ENCODE data around the gene NUAK1. TPM values are rescaled to one million over a fixed set of nuclear protein-coding genes. Genes with fewer than 3 reads are reported as not detected.

The NUAK1 gene
- total RNA-seq, 2 donors from 2014 or later: 14.0 to 16.8 TPM

- Mint-ChIP-seq H3K9me3 (no peaks in the 10 kb centered on the region), H3K4me1 (peaks cover 2% of the 10 kb centered on the region), H3K27ac (no peak overlapping the region), H3K27me3 (ENCODE audit: insufficient read depth) (no peaks in the 10 kb centered on the region), H3K4me3 (no peak overlapping the region), H3K36me3 (ENCODE audit: low read depth) (peaks cover 57% of the 10 kb centered on the region)
- no peaks in the 10 kb centered on the region for H3K9me3 ChIP-seq (ENCODE audit: control insufficient read depth, low read length)
- H3K4me1 ChIP-seq (ENCODE audit: control insufficient read depth, insufficient read depth, low read length): no peaks in the 10 kb centered on the region
- no peak overlapping the region for H3K4me3 ChIP-seq (ENCODE audit: low read length)
- TF ChIP-seq, protein P1, sequence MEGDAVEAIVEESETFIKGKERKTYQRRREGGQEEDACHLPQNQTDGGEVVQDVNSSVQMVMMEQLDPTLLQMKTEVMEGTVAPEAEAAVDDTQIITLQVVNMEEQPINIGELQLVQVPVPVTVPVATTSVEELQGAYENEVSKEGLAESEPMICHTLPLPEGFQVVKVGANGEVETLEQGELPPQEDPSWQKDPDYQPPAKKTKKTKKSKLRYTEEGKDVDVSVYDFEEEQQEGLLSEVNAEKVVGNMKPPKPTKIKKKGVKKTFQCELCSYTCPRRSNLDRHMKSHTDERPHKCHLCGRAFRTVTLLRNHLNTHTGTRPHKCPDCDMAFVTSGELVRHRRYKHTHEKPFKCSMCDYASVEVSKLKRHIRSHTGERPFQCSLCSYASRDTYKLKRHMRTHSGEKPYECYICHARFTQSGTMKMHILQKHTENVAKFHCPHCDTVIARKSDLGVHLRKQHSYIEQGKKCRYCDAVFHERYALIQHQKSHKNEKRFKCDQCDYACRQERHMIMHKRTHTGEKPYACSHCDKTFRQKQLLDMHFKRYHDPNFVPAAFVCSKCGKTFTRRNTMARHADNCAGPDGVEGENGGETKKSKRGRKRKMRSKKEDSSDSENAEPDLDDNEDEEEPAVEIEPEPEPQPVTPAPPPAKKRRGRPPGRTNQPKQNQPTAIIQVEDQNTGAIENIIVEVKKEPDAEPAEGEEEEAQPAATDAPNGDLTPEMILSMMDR (conservative IDR thresholded peaks at IDR 0.05): no peak
- no peak overlapping the region for H3K9ac ChIP-seq (ENCODE audit: extremely low read depth, low read length, poor library complexity, severe bottlenecking)
- H3K27ac ChIP-seq (ENCODE audit: low read depth, low read length): no peak overlapping the region
- WGBS, 2 experiments (ENCODE audit: insufficient coverage in 1 of 2, insufficient read length in 1 of 2): 58 to 61% methylated on average over 3 to 6 of the region's 6 CpGs
- no peaks in the 10 kb centered on the region for H3K27me3 ChIP-seq (ENCODE audit: control insufficient read depth, insufficient read depth, low read length, poor library complexity, severe bottlenecking)
- peaks cover 85% of the 10 kb centered on the region for H3K36me3 ChIP-seq (ENCODE audit: control insufficient read depth, insufficient read depth, low read length)
- DNase-seq: no peak
Observed at GRCh38 chr12:106066051-106066705, 72.6 kb downstream of the NUAK1 start.

DNA sequence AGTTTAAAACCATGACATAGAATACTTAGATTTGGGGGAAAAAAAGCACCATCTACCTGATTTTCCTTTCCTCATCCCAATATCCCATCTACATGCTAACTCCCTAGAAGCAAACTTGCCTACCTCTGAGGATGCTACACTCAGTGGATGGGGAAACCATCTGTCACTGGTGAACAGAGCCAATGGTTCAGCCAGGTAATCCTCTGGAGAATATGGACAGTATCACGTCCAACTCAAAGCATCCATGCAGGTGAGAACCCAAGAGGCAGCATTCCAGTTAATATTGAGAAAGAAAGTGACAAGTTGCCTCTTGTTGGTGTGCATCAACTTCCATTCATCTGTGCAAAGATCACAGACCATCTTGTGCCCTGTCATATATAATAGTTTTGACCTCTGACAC, 73.2 kb downstream of the NUAK1 start:
- H3K9me3 ChIP-seq (ENCODE audit: control insufficient read depth, low read length): no peaks in the 10 kb centered on the region
- peaks cover 78% of the 10 kb centered on the region for H3K36me3 ChIP-seq (ENCODE audit: control insufficient read depth, insufficient read depth, low read length)
- no peaks in the 10 kb centered on the region for H3K4me1 ChIP-seq (ENCODE audit: control insufficient read depth, insufficient read depth, low read length)
- no peaks in the 10 kb centered on the region for H3K27me3 Mint-ChIP-seq (ENCODE audit: insufficient read depth)
- H3K9me3 Mint-ChIP-seq: no peaks in the 10 kb centered on the region
- H3K4me3 ChIP-seq (ENCODE audit: low read length): no peak overlapping the region
- H3K4me1 Mint-ChIP-seq: peaks cover 2% of the 10 kb centered on the region
- H3K27me3 ChIP-seq (ENCODE audit: control insufficient read depth, insufficient read depth, low read length, poor library complexity, severe bottlenecking): no peaks in the 10 kb centered on the region
- 94 to 100% methylated on average over 1 of the region's 1 CpG for WGBS, 2 experiments (ENCODE audit: insufficient coverage in 1 of 2, insufficient read length in 1 of 2)
- no peak for DNase-seq
- H3K9ac ChIP-seq (ENCODE audit: extremely low read depth, low read length, poor library complexity, severe bottlenecking): no peak overlapping the region
- no peak overlapping the region for H3K4me3 Mint-ChIP-seq
- H3K36me3 Mint-ChIP-seq (ENCODE audit: low read depth): peaks cover 52% of the 10 kb centered on the region
- H3K27ac ChIP-seq (ENCODE audit: low read depth, low read length): no peak overlapping the region
- H3K27ac Mint-ChIP-seq: no peak overlapping the region
- TF ChIP-seq, protein P1 (conservative IDR thresholded peaks at IDR 0.05): no peak

DNA sequence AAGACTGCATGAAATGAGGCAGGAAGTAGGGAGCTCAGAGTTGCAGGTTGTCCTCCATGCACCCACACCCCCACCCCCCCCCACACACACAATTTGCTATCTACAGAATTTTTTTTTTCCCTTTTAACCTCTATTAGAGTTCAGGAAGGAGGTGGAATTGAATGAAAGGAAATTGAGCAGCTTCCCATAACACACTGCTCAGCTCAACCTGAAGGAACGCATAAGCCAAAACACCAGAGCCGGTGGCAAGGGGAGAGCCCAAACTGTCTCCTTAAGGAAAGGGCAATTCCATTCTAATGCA, 74.1 kb downstream of the NUAK1 start:
- H3K36me3 Mint-ChIP-seq (ENCODE audit: low read depth): peaks cover 43% of the 10 kb centered on the region
- peaks cover 2% of the 10 kb centered on the region for H3K4me1 Mint-ChIP-seq

More for the DNA sequence above, 74.1 kb downstream of the NUAK1 start:
- H3K27me3 Mint-ChIP-seq (ENCODE audit: insufficient read depth): no peaks in the 10 kb centered on the region
- peaks cover 70% of the 10 kb centered on the region for H3K36me3 ChIP-seq (ENCODE audit: control insufficient read depth, insufficient read depth, low read length)
- no peaks in the 10 kb centered on the region for H3K27me3 ChIP-seq (ENCODE audit: control insufficient read depth, insufficient read depth, low read length, poor library complexity, severe bottlenecking)
- WGBS, 2 experiments (ENCODE audit: insufficient coverage in 1 of 2, insufficient read length in 1 of 2): 95 to 100% methylated on average over 1 to 2 of the region's 2 CpGs
- no peaks in the 10 kb centered on the region for H3K9me3 ChIP-seq (ENCODE audit: control insufficient read depth, low read length)
- H3K9ac ChIP-seq (ENCODE audit: extremely low read depth, low read length, poor library complexity, severe bottlenecking): no peak overlapping the region
- TF ChIP-seq, protein P1 (conservative IDR thresholded peaks at IDR 0.05): no peak
- no peaks in the 10 kb centered on the region for H3K9me3 Mint-ChIP-seq
- H3K4me1 ChIP-seq (ENCODE audit: control insufficient read depth, insufficient read depth, low read length): no peaks in the 10 kb centered on the region
- DNase-seq: no peak
- no peak overlapping the region for H3K27ac ChIP-seq (ENCODE audit: low read depth, low read length)
- no peak overlapping the region for H3K27ac Mint-ChIP-seq
- H3K4me3 ChIP-seq (ENCODE audit: low read length): no peak overlapping the region
- H3K4me3 Mint-ChIP-seq: no peak overlapping the region

All from endodermal cell (in vitro differentiated cells).